Inferior parietal cortex (tissue), 1 donor: ENCODE data around the gene NLRC4.
"Not testable (repeated sequence)": the region's sequence is repeated elsewhere in the genome, so short reads cannot be mapped to it uniquely, and the experiment has no call there.

Experiments
- DNase-seq: peaks from one replicate; pipeline ENCODE4 v3.0.0-alpha.2; 2016; ENCODE audit errors: extremely low spot score

The NLRC4 gene

GRCh38 chr2:32264422-32265105 is at the start of gene NLRC4:
NLRC4 (minus strand) TSS chr2:32264886; CDS start chr2:32256775, 8,111 bp downstream.
- DNase-seq, result no peak

- DNase-seq, result no peak
Measured at GRCh38 chr2:32310577-32310976, 45.9 kb upstream of the NLRC4 start.

- not testable (repeated sequence) for DNase-seq
Measured at GRCh38 chr2:32293966-32294562, 29.4 kb upstream of the NLRC4 start.

GRCh38 chr2:32293493-32293892 is 28.8 kb upstream of the NLRC4 start:
- not testable (repeated sequence) for DNase-seq

- no peak for DNase-seq
Measured at GRCh38 chr2:32291746-32292145, 27.1 kb upstream of the NLRC4 start.

GRCh38 chr2:32290000-32290339 is 25.3 kb upstream of the NLRC4 start:
- no peak for DNase-seq

GRCh38 chr2:32289165-32289999 is 24.7 kb upstream of the NLRC4 start:
- no peak for DNase-seq

GRCh38 chr2:32284321-32284720 is 19.6 kb upstream of the NLRC4 start:
- no peak for DNase-seq

- DNase-seq, result no peak
Measured at GRCh38 chr2:32278478-32278853, 13.8 kb upstream of the NLRC4 start.

GRCh38 chr2:32277674-32278477 is 13.2 kb upstream of the NLRC4 start, which contains the start of gene YIPF4:
YIPF4 (plus strand) TSS chr2:32277904; CDS start chr2:32278156, 252 bp downstream.
- DNase-seq, result peak; percentile 96

GRCh38 chr2:32277363-32277673 is 12.6 kb upstream of the NLRC4 start:
- no peak for DNase-seq

GRCh38 chr2:32275790-32276189 is 11.1 kb upstream of the NLRC4 start:
- not testable (repeated sequence) for DNase-seq

- DNase-seq, result no peak
Measured at GRCh38 chr2:32274289-32274688, 9.6 kb upstream of the NLRC4 start.

- no peak for DNase-seq
Measured at GRCh38 chr2:32272279-32272678, 7.6 kb upstream of the NLRC4 start.

- no peak for DNase-seq
Measured at GRCh38 chr2:32271063-32271462, 6.4 kb upstream of the NLRC4 start.

GRCh38 chr2:32262105-32262504 is 2.6 kb downstream of the NLRC4 start:
- DNase-seq, result no peak

- no peak for DNase-seq
Measured at GRCh38 chr2:32260376-32260775, 4.3 kb downstream of the NLRC4 start.

- no peak for DNase-seq
Measured at GRCh38 chr2:32258242-32258641, 6.4 kb downstream of the NLRC4 start.

- no peak for DNase-seq
Measured at GRCh38 chr2:32250290-32250689, 14.4 kb downstream of the NLRC4 start.

GRCh38 chr2:32249731-32250236 is 14.9 kb downstream of the NLRC4 start:
- no peak for DNase-seq

- no peak for DNase-seq
Measured at GRCh38 chr2:32248299-32248698, 16.4 kb downstream of the NLRC4 start.

GRCh38 chr2:32246911-32247310 is 17.8 kb downstream of the NLRC4 start:
- no peak for DNase-seq
